GM10266 (cell line): Measurements from ENCODE around the gene TJAP1.

ENCODE experiments used
- DNase-seq: peaks from one replicate; pipeline ENCODE4 v3.0.0; 2012; ENCODE audit errors: extremely low spot score
- TF ChIP-seq, protein P1 (sequence below): IDR thresholded peaks from 2 replicates; pipeline ENCODE4 v1.5.1; 2012; ENCODE audit warnings: mild to moderate bottlenecking, low read depth; ENCODE audit not compliant: control insufficient read depth, insufficient read depth; ENCODE audit errors: missing control alignments

Gene TJAP1

DNA sequence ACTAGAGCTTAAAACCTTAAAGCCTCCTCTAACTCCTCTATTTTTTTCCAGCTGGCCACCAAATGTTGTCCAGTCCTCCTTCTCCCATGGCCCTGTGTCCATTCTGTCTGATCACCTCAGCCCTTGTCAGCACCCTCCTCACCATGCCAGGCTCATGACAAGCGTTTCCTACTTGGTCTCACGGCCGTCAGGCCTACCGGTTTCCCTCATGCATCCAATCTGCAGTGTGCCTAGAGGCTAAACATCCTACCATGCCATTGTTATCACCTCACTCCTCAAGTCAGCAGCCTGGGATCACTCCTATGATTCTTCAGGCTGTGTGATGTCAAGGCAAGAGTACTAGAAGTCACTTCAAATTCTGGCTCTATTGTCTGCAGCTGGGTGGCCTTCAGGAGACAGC is 9.6 kb upstream of the TJAP1 start:
- TF ChIP-seq, protein P1, sequence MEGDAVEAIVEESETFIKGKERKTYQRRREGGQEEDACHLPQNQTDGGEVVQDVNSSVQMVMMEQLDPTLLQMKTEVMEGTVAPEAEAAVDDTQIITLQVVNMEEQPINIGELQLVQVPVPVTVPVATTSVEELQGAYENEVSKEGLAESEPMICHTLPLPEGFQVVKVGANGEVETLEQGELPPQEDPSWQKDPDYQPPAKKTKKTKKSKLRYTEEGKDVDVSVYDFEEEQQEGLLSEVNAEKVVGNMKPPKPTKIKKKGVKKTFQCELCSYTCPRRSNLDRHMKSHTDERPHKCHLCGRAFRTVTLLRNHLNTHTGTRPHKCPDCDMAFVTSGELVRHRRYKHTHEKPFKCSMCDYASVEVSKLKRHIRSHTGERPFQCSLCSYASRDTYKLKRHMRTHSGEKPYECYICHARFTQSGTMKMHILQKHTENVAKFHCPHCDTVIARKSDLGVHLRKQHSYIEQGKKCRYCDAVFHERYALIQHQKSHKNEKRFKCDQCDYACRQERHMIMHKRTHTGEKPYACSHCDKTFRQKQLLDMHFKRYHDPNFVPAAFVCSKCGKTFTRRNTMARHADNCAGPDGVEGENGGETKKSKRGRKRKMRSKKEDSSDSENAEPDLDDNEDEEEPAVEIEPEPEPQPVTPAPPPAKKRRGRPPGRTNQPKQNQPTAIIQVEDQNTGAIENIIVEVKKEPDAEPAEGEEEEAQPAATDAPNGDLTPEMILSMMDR: no peak
- no peak for DNase-seq

DNA sequence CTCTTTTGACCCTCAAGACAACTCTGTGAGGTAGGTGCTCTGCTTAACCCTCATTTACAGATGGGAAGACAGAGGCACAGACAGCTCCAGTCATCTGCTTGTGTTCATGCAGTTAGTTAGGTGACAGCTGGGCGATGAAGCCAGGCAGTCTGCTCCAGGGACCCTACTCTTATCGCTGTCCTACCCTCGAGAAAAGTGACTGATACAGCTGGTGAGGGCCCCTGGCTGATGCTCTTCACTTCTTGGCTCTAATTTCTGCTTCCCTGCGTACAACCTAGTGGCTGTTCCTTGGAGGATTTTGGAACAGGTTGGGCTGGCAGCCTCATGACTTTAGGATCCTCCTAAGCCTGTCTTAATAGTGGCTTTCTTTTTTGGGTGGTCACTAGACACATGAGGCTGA is 9.1 kb upstream of the TJAP1 start:
- no peak for DNase-seq
- TF ChIP-seq, protein P1: no peak

DNA sequence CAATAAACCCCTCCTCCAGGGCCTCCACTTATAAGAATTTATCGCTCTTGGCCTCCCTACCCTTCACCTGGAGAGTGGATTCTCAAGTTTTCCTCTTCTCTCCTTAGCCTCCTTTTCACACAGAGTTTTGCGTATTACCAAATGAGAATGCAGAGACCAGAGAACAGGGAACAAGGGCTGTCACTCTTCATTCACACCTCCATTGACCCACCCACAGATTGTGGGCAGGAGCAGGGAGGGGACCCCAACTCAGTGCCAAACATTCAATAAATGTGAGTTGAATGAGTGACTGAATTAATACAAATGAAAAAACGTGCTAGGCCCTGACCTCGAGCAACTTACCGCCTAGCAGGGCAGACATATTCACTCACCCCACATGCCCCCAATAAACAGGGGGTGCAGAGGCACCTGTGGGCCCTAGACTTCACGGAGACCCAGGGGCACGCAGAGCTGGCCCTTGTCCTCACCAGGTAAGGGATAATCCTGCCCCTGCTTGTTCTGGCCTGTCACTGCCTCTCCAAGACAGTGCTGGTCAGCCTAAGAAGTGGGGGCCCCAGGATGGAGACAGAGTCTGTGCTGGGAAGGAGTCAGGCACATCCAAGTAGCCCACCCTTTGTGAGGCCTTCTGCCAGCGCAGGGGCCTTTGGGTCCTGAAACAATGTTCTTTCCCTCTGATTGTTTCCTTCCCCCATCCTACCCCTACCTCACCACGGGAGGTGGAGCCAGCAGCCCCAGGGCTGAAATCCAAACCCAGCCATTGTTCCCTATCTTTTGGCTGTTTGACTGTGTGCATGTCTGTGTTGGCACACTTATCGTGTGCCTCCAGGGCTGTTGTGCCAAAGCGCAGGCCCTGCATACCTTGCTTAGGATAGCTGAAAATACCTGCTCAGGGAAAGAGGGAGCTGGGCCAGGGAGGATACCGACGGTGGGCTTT is 8.4 kb upstream of the TJAP1 start:
- DNase-seq: no peak
- TF ChIP-seq, protein P1: no peak

DNA sequence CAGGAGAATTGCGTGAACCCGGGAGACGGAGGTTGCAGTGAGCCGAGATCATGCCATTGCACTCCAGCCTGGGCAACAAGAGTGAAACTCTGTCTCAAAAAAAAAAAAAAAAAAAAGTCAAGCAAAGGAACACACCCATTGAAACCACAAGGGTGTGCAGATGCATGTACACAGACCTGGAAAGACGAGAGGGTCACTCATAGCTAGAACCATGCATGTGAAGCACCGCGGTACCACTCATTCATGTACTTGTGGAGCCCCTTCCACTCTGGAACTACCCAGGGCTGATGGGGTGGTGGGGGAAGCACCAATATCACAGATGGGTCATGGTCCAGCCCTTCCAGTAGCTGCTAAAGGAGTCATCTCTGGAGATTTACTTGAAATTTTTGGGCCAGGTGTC is 7.4 kb upstream of the TJAP1 start:
- no peak for DNase-seq
- TF ChIP-seq, protein P1: no peak

DNA sequence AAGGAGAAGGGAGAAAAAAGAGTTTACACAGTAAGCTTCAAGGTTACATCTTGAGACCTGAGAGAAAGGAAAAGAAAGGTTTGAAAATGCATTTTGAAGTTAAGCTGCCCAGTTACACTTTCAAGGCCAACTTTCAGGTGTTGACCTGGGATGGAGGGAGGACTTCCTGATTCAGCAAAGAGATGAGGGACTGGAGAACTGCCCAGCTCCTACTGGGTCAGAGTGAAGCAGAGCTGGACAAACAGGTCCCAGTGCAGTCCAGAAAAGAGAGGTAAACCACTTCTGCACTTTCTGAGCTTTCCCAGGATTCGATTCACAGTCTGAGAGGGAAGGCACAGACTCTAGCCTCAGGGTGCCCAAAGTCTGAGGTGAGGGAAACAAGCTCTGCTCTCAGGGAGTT is 6.0 kb upstream of the TJAP1 start:
- TF ChIP-seq, protein P1: no peak
- DNase-seq: no peak

DNA sequence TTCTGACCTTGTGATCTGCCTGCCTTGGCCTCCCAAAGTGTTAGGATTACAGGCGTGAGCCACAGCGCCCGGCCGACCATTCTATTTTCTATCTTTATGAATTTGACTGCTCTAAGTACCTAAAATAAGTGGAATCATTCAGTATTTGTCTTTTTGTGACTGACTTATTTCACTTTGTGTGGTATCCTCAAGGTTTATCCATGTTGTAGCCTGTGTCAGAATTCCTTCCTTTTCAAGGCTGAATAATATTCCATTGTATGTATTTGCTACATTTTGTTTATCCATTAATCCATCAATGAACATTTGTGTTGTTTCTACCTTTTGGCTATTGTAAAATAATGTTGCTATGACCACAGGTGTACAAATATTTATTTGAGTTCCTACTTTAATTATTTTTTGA is 4.9 kb upstream of the TJAP1 start:
- TF ChIP-seq, protein P1: no peak
- no peak for DNase-seq

DNA sequence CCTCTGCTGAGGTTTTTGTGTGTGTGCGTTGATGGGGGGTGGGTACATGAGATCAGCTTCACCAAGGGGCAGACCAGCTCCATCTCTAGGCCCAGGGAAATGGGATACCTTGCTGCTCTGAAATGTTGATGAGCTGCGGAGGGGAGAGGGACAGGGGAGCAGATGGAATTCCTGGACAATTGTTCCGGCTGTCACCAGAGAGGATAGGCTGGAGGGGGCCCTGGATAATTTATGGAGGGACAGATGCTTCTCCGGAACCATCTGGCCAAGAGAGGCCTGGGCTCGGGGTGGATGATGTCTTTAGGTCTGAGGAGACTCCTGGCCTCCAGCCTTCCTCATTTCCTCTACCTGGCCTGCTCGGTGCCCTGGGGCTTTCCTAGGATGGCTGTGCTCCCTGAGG is 1.9 kb upstream of the TJAP1 start:
- TF ChIP-seq, protein P1: no peak
- no peak for DNase-seq
